Keratinocyte (primary cell): Measurements from ENCODE around the gene ARAF. TPM values are rescaled to one million over a fixed set of nuclear protein-coding genes. Genes with fewer than 3 reads are reported as not detected.

Experiments
- DNase-seq: peaks from one replicate; pipeline ENCODE4 v3.0.0-alpha.2; 2011; ENCODE audit warnings: low read depth, missing footprints, low spot score
- FAIRE-seq: peaks from 2 replicates; lab custom pipeline; 2011; peaks lifted over from hg19 to GRCh38; lab: Jason Lieb, UNC
- H2AFZ ChIP-seq: 2 replicates; pipeline ENCODE4 v1.6.0; 2012; ENCODE audit warnings: low read length, control low read depth, inconsistent platforms; ENCODE audit not compliant: control insufficient read depth
- H3K27ac ChIP-seq: 2 replicates; pipeline ENCODE4 v1.5.1; 2011; ENCODE audit warnings: low read length; ENCODE audit not compliant: control insufficient read depth, insufficient read depth
- H3K27me3 ChIP-seq: 3 replicates; pipeline ENCODE4 v1.6.0; 2011; ENCODE audit warnings: low read length; ENCODE audit not compliant: control insufficient read depth, insufficient read depth; ENCODE audit errors: extremely low read depth
- H3K36me3 ChIP-seq, 2 experiments: 2 replicates in 1 of 2; 3 replicates in 1 of 2; pipeline ENCODE4 v1.5.1; 2011; ENCODE audit warnings: low read length in 2 of 2, mild to moderate bottlenecking in 1 of 2; ENCODE audit not compliant: control insufficient read depth in 2 of 2, insufficient read depth in 2 of 2; ENCODE audit errors: extremely low read depth in 1 of 2
- H3K4me1 ChIP-seq: 3 replicates; pipeline ENCODE4 v1.5.1; 2011; ENCODE audit warnings: low read length; ENCODE audit not compliant: control insufficient read depth, insufficient read depth; ENCODE audit errors: extremely low read depth
- H3K4me2 ChIP-seq: 3 replicates; pipeline ENCODE4 v1.6.0; 2011; ENCODE audit warnings: low read depth, low read length; ENCODE audit not compliant: control insufficient read depth, insufficient read depth; ENCODE audit errors: extremely low read depth
- H3K4me3 ChIP-seq, 3 experiments: fragments of 200-600 bp in 1 of 3; sonication (generic) in 1 of 3; 2 replicates in 2 of 3; 3 replicates in 1 of 3; pipeline ENCODE4 v1.5.1; 2011 to 2016; ENCODE audit warnings: low read length in 3 of 3, mild to moderate bottlenecking in 3 of 3, control low read depth in 2 of 3, inconsistent platforms in 1 of 3, low read depth in 1 of 3, mixed read lengths in 1 of 3, mixed run types in 1 of 3, moderate library complexity in 1 of 3; ENCODE audit not compliant: control insufficient read depth in 2 of 3, insufficient read depth in 2 of 3; ENCODE audit errors: extremely low read depth in 1 of 3
- H3K79me2 ChIP-seq: 2 replicates; pipeline ENCODE4 v1.6.0; 2012; ENCODE audit warnings: low read length; ENCODE audit not compliant: control insufficient read depth, insufficient read depth
- H3K9ac ChIP-seq: 3 replicates; pipeline ENCODE4 v1.6.0; 2011; ENCODE audit warnings: low read length; ENCODE audit not compliant: control insufficient read depth, insufficient read depth; ENCODE audit errors: extremely low read depth
- H3K9me1 ChIP-seq: 3 replicates; pipeline ENCODE4 v1.6.0; 2011; ENCODE audit warnings: low read length; ENCODE audit not compliant: control insufficient read depth, insufficient read depth; ENCODE audit errors: extremely low read depth
- H3K9me3 ChIP-seq: 2 replicates; pipeline ENCODE4 v1.5.1; 2012; ENCODE audit warnings: low read depth, low read length; ENCODE audit not compliant: control insufficient read depth
- H4K20me1 ChIP-seq: 3 replicates; pipeline ENCODE4 v1.6.0; 2011; ENCODE audit warnings: low read length; ENCODE audit not compliant: control insufficient read depth, insufficient read depth; ENCODE audit errors: extremely low read depth
- CTCF ChIP-seq, 3 experiments: IDR thresholded peaks in 1 of 3; conservative IDR thresholded peaks in 1 of 3; optimal IDR thresholded peaks in 1 of 3; 2 replicates in 2 of 3; 3 replicates in 1 of 3; pipeline versions ENCODE3 to v1.5.1; 2011; ENCODE audit warnings: low read length in 3 of 3, mild to moderate bottlenecking in 3 of 3, moderate library complexity in 2 of 3, control low read depth in 1 of 3, inconsistent platforms in 1 of 3; ENCODE audit not compliant: insufficient read depth in 2 of 3; ENCODE audit errors: extremely low read depth in 1 of 3
- EZH2 ChIP-seq: IDR thresholded peaks from one replicate; pipeline ENCODE4 v1.6.1; 2012; ENCODE audit warnings: inconsistent platforms, mild to moderate bottlenecking, low read length, moderate library complexity
- dilution Hi-C: fragments of 300-500 bp; cut with MboI; formaldehyde crosslinking; loops from one replicate; pipeline ENCODE4 v1.7.0; 2020; ENCODE audit warnings: low sequenced_read_pairs; ENCODE audit not compliant: extremely low pct_ligation_motif_present
- polyA plus RNA-seq, 5 experiments: library from polyadenylated mRNA; depleted of rRNA in 3 of 5; stranded (reverse) in 3 of 5; stranded (forward) in 1 of 5; unstranded in 1 of 5; fragments of >200 nt; gene quantifications; 1 replicate in 1 of 5; 2 replicates in 3 of 5; 3 replicates in 1 of 5; pipeline versions ENCODE4 v1.2.1 to v1.2.3, GENCODE V29; 2011 to 2012; ENCODE audit warnings: missing spikeins in 2 of 5, low read depth in 1 of 5, low replicate concordance in 1 of 5

The ARAF gene
- polyA plus RNA-seq, 1 donor (not counting 4 experiments of a cell fraction or from before 2014, with no cell fraction given): 21.3 TPM

DNA sequence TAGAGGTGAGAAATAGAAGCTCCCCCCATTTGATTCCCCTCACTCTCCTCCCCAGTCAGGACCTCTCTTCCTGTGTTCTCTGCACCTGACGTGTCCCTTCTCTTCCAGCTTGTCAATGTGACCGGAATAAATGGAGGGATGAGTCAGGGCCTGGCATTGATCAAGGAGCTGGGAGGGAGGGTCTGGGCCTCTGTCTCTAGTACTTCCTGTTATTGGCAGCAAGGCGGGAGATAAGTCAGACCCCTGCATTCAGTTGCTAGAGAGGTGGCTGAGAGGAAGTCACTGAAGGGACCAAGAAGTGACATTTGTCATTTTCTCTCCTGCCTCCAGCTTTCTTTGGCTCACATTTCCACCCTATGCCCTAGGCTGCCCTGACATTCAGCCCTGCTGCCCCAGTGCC, 42.9 kb upstream of the ARAF start:
- no peak overlapping the region for H3K9ac ChIP-seq
- dilution Hi-C loops: no loop called here
- H3K4me2 ChIP-seq: no peak overlapping the region
- no peak overlapping the region for H2AFZ ChIP-seq
- H3K79me2 ChIP-seq: no peaks in the 10 kb centered on the region
- no peaks in the 10 kb centered on the region for H3K9me3 ChIP-seq
- no peaks in the 10 kb centered on the region for H3K9me1 ChIP-seq
- FAIRE-seq (no peak), DNase-seq (no peak)
- no peak overlapping the region for H3K27ac ChIP-seq
- no peak for TF ChIP-seq EZH2
- no peak for TF ChIP-seq CTCF (optimal IDR thresholded peaks at IDR 0.05 in 1 of 3, IDR thresholded peaks at IDR 0.05 in 1 of 3, conservative IDR thresholded peaks at IDR 0.05 in 1 of 3; ENCODE audit: extremely low read depth in 1 of 3, insufficient read depth in 2 of 3, low read length in 3 of 3)
- H4K20me1 ChIP-seq: no peaks in the 10 kb centered on the region
- no peaks in the 10 kb centered on the region for H3K36me3 ChIP-seq
- H3K4me1 ChIP-seq: peaks cover 19% of the 10 kb centered on the region
- H3K4me3 ChIP-seq: no peak overlapping the region
- no peaks in the 10 kb centered on the region for H3K27me3 ChIP-seq

DNA sequence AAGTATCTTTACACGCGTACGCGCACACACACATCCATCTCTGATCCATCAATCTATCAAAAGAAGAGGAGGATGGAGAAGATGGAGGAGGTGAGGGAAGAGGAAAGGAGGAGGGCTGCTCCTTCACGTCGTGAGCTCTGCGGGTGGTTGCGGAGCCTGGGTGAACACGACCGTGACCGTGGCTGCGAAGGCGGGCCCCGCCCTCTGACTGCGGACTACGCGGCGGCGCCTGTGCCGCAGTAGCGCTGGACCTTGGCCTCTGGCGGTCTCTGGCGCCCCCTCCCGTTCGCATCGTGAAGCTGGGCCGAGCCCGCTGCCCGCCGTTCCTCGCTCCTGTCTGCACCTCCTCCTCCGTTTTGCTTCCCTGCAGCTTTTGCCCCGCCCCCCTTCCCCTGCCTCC, 37.7 kb upstream of the ARAF start:
- FAIRE-seq (no peak), DNase-seq (no peak)
- no peak overlapping the region for H3K27ac ChIP-seq

More for the DNA sequence above, 37.7 kb upstream of the ARAF start:
- Histone ChIP-seq H3K9me1 (no peaks in the 10 kb centered on the region), H3K79me2 (no peaks in the 10 kb centered on the region), H3K4me1 (peaks cover 3% of the 10 kb centered on the region), H3K36me3 (no peaks in the 10 kb centered on the region), H3K4me3 (peak overlapping the region; percentile 33 to 52 (median 51)), H4K20me1 (no peaks in the 10 kb centered on the region), H2AFZ (peak overlapping the region; percentile 80), H3K9me3 (no peaks in the 10 kb centered on the region), H3K27me3 (no peaks in the 10 kb centered on the region), H3K9ac (peak overlapping the region; percentile 33), H3K4me2 (peak overlapping the region; percentile 71)
- dilution Hi-C loops: no loop called here
- TF ChIP-seq EZH2 (no peak), CTCF (optimal IDR thresholded peaks at IDR 0.05 in 1 of 3, IDR thresholded peaks at IDR 0.05 in 1 of 3, conservative IDR thresholded peaks at IDR 0.05 in 1 of 3; ENCODE audit: extremely low read depth in 1 of 3, insufficient read depth in 2 of 3, low read length in 3 of 3) (peak; percentile 42 to 90 (median 89))
